ENCODE results near the gene ZNF705A.
"Not testable (repeated sequence)": the region's sequence is repeated elsewhere in the genome, so short reads cannot be mapped to it uniquely, and the experiment has no call there.

DNA sequence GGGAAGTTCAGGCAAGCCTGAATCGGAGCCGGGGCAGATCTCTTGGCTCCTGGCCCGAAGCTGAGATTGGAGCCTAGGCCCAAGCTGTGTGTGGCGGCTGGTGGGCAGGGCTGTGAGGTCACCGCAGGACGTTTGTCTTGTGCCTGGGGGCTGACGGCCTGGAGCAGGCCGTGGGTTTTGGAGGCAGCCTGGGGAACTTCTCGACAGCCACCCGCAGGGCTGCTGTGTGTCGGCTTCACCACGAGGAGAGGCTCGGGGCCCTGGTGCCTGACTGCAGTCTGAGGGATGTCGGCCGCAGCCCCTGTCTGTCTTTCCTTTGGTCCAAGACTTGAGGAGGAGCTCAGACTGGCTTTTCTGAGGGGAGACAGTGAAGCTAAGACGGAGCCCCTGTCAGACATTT is 65.5 kb downstream of the ZNF705A start:
- TF ChIP-seq CTCF (IDR thresholded peaks at IDR 0.05 in 4 of 5, conservative IDR thresholded peaks at IDR 0.05 in 1 of 5); POLR2A (IDR thresholded peaks at IDR 0.05): not testable (repeated sequence)
